HG02981 (cell line): ENCODE data around the gene CCDC8.
"Not testable (repeated sequence)": the region's sequence is repeated elsewhere in the genome, so short reads cannot be mapped to it uniquely, and the experiment has no call there.

Source experiments
- ATAC-seq: cut with Tn5 transposase; IDR thresholded peaks from one replicate; pipeline ENCODE4 v1.9.1; 2021; ENCODE audit warnings: mild to moderate bottlenecking, moderate library complexity; ENCODE audit not compliant: unreplicated experiment

CCDC8 gene

DNA sequence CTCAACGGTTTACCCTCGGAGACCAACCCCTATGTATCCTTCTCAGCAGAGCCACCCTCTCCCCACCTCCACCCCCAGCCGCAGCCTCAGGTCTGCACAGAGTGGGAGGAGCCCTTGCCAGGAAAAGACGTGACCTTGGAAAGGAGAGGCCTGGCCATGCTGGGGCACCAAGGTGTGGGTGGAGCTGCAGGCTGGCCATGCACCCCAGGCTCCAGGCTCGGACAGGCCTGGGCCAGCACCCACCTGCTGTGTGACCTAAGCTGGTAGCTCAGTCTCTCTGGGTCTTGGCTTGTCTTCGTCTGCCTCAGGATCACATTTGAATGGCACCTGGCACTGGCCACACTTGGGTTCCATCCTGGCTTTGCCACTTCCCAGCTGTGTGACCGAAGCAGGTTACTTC is 29.5 kb downstream of the CCDC8 start:
- no peak for ATAC-seq

DNA sequence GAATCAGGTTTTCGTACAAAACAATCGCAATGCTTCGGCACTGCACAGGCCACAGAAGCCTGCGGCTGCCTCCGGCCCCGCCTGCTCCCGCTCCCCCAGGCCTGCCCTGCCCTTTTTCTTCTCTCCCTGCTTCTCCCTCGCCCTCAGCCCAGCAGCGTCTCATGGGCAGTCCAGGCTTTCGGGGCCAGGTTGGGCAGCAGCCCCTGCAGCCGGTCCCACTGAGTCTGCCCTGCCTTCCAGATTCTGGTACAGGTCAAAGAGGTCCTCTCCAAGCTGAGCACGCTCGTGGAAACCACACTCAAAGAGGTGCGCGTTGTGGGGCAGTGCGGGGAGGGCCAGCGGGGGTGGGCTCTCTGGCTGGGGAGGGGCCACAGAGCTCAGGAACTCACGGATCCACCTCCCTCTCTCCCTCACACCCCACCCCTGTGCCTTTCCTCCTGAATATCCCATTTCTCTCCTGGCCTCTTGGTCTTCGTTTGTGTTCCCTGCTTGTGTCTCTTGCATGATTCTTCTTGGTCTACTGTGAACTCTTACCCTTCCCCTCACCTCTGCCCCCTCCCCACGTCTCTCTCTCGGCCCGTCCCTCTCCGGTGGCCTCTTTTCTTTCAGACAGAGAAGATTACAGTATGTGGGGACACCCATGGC is 30.1 kb downstream of the CCDC8 start:
- no peak for ATAC-seq

DNA sequence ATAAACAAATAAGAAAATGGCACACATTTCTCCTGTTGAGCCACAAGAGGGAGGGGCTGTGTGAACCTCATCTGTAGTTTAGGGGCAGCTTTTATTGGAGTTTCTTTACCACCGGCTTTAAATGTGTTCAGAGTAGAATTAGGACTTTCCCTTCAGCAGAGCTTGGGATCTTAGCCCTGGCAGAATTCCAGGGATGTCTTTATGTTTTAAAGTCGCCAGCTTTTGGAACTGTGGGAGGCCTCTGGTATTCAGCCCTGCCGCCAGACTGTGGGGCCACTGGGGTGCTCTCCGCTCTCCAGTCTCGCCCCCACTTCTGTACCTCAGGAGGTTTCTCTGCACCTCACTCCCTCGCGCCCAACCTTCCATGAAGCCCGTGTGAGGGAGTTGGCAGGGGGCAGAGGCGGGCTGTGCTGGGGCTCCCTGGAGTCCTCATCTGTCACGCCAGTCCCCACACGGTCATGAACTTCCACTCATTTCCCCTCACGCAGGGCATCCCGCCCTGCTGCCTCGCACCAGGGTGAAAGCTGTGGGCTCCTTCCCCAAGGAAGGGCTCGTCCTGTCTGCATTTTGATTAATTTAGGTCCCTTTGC is 31.5 kb downstream of the CCDC8 start:
- no peak for ATAC-seq

DNA sequence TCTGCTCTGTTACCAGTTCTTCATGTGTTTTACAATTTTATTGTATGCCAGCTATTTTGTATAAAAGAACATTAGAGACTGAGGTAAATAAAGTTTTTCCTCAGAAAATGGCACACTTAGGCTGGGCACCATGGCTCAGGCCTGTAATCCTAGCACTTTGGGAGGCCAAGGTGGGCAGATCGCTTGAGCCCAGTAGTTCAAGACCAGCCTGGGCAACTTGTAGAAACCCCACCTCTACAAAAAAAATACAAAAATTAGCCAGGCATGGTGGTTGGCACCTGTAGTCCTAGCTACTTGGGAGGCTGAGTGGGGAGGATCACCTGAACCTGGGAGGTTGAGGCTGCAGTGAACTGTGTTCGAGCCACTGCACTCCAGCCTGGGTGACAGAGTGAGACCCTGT is 32.0 kb downstream of the CCDC8 start:
- ATAC-seq = no peak

- no peak for ATAC-seq
Measured at GRCh38 chr19:46380690-46381089, 32.7 kb downstream of the CCDC8 start.

DNA sequence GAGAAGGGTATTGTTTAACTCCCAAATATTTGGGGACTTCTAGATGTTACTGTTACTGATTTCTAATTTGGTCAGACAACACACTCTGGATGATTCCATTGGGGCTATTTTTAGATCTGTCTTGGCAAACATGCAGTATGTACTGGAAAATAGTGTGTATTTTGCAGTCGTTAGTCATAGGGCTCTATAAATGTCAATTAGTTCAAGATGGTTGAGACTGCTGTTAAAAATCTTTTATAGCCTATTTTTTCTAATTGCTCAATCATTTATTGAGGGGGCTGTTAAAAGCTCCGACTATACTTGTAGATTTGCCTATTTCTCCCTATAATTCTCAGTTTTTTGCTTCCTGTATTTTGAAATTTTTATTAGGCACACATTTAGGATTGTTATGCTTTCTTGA is 35.1 kb downstream of the CCDC8 start:
- no peak for ATAC-seq

- no peak for ATAC-seq
Measured at GRCh38 chr19:46376241-46377153, 36.9 kb downstream of the CCDC8 start.

DNA sequence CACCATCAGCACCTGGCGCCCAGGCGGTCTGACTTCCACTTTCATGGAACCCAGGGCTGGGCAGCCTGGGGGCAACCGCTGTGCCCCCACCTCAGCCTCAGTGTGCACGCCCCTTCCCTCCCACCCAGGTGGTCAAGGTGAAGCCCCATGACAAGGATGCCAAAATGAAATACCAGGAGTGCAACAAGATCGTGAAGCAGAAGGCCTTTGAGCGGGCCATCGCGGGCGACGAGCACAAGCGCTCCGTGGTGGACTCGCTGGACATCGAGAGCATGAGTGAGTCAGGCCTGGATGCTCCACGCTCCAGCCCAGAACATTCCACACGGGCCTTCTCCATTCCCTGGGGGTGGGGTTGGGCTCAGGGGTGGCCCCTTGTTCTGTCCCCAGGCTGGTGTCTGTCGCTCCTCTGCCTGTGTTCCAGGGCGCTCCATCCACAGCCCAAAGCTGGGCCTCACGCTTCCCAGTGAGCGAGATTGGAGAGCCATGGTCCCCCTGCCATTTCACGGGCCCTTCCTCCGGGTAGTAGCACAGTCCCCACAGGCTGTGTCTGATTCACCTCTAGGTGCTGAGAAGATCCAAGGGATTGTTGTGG is 37.8 kb downstream of the CCDC8 start:
- not testable (repeated sequence) for ATAC-seq

DNA sequence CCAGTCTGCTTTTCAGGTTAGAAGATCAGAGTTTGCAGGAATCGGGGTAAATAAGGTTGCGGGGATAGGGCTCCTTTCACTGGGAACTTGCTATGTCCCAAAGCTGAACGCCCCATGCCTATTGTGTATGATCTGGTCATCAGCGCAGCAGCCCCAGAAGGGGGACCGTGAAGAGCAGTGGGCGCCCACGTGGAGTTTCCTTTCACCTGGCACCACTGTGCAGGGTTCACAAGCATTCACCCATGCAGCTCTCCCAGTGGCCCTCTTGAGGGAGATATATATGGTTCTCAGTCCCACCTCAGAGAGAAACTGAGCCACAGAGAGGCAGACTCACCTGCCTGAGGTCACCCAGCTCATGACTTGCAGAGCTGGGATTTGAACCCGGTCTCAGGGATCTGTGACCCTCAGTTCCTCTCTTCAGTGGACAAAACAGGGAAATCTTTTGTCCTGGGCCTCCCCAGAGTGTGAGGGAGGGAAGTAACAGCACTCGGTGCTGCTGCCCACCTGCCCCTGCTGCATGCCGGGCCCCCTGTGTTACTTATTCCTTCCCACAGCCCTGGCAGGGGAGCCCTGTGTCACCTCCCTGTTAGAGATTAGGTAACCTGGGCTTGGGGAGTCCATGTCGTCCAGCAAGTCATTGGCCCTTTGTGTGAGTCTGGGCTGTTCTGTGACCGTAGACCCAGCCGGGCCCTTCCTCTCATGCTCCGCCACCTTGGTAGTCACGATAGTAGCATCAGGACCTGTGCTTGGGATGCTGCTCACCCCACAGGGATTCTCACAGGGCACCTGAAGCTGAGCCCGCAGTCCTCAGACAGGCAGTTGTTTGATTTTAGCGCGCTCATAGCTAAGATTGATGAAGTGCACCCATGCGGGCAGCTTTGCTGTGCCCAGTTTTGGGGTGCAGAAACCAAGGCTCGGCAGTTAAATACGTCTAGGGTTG is 38.6 kb downstream of the CCDC8 start:
- no peak for ATAC-seq

DNA sequence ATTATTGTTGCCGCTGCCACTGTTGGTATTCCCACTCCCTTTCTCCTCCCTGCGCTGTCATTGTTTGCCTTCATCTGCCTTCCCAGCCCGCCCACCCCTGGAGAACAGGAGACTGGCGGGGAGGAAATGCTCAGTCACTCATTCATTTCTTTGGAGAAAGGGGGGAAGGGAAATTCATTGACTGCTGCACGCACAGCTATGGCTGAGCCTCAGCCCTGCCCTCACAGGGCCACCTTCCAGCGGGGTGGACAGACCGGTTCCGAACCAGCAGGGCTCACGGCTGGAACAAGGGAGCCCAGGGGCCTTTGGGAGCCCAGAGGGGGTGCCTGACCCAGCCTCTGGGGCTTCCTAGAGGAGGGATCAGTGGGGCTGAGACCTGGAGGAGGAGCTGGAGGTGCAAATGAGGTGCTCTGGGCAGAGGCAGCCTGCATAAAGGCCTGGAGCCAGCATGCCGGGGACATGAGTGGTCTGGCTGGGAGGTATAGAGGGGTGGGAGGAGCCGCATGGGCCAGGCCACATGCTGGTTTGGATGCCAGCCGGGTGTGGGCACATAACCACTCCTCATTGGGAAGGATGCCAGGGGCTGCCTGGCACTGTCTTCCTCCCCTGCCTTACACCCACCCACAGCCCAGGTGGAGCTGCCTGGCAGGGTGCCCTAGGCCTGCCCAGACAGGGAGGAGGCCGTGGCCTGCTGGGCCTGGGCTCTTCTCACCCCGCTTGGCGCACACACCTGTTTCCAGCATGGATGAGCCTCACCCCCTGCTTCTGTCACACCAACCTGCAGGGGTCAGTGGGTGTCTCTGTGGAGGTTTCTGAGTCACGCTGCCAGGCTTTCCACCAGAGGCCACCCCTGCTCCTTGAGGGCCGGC is 39.6 kb downstream of the CCDC8 start:
- ATAC-seq = no peak

- no peak for ATAC-seq
Measured at GRCh38 chr19:46372901-46373490, 40.4 kb downstream of the CCDC8 start.

DNA sequence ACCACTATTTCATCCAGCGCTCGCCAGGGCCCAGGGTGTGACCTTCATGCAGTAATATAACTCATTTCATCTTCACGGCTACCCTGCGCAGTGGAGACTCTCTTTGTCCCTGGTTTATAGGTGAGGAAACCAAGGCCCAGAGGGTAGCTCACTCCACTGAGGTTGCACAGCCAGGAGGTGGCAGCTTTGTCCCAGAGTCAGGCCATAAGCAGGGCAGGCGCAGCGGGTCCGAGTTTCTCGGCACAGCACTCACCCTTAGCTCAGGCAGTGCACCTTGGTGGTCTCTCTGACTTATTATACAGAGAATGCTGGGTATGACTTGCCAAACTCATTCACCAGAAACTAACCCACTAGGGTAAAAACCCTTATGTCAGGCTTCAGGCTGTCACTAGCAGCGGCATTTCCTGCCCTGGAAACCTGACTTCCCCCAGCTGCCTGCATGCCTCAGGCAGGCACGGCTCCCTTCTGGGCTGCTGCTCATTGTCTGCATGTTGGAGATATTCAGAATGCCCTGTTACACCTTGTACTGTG is 41.9 kb downstream of the CCDC8 start:
- ATAC-seq = no peak

DNA sequence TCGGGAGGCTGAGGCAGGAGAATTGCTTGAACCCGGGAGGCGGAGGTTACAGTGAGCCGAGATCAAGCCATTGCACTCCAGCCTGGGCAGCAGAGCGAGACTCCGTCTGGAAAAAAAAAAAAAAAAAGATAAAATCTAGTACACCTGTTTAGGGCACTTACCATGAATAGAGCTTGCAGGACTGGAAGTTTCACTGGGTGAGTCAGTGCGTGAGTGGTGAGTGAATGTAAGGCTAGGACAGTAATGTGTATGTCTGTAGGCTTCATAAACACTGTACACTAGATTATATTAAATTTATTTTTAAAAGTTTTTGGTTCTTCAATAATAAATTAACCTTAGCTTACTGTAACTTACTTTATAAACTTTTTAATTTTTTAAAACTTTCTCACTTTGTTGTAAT is 43.5 kb downstream of the CCDC8 start:
- ATAC-seq = no peak

DNA sequence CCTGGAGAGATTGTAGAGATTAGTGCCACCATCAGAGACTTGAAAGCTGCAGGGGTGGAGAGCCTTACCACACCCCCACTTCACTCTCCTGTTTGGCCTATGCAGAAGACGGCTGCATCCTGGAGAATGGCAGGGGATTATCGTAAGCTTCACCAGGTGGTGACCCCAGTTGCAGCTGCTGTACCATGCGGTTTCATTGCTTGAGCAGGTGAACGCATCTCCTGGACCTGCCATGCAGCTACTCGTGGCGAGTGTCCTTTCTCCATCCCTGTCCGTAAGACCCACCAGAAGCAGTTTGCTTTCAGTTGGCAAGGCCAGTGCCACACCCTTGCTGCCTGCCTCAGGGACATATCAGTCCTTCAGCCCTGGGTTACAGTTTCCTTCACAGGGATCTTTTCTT is 45.2 kb downstream of the CCDC8 start:
- no peak for ATAC-seq

DNA sequence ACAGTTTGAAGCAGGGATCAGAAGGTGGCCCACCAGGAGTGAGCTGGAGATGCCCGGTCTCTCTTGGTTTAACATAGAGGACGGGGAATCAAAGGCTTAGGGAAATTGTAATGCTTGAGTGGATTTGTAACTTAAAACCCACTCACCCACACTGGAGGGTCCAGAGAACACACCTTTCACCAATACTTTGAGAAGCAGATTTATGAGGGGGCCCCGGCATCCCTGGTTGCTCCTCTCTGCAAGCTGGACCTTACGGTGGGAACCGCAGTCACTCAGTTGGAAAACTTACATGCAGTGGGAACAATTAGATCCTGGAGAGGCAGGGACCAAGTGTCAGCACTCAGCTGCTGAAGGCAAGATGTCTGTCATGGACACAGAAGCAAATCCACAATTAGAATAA is 45.9 kb downstream of the CCDC8 start:
- ATAC-seq = no peak

DNA sequence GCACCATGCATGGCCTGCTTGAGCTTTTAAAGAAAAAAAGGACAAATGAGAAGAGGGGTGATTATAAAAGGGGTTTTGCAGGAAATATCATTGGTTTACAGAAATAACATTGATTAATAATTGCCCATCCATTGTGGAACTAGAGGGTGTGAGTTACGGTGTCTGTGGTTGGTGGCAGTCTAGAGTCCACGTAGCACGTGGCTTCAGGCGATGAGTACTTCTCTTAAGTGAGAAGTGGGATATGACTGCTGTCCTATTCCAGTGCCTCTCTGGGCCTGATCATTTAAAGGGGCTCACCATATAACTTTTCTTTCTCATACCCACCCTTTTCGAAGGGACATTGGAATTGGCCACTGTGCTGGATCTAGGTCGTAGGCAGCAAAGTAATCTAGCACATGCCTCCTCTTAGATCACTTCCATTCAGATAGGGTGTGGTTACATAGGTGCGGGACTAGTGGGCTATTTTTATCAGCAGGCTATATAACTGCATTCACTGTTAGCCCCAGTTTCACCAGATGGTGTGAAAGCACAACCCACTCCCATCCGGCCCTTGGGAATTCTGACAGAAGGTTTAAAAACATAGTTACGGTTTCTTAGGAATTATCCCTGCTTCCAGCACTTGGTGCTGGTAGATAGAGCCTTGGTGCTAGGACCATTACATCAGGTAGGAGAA is 46.6 kb downstream of the CCDC8 start:
- ATAC-seq = no peak

DNA sequence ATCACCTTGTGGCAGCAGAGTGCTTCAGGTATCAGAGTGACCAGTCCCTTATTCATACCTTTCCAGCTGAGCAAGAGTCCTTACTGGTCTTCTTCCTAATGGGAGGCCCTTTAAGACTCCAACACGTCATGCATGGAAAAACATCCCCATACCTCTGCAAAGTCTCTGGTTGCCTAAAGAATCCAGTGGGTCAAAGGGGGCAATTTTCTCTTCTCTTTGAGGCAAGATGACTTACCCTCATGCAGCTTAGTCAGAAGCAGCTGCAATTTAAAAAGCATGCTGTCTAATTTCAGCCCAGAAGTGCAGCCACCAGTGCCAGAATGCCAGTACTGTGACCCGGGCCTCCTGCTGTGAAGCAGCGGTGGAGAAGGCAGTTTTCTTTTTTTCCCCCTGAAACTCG is 47.8 kb downstream of the CCDC8 start:
- ATAC-seq = no peak

GRCh38 chr19:46364359-46364758 is 49.0 kb downstream of the CCDC8 start:
- no peak for ATAC-seq
